ENCODE results near the gene ZFYVE19. TPM values are rescaled to one million over a fixed set of nuclear protein-coding genes. Genes with fewer than 3 reads are reported as not detected.
A peak's percentile ranks its signal among the peaks of the same experiment; 100 is the strongest.

The ZFYVE19 gene
- total RNA-seq, 2 experiments from 2014 or later = 29.4 to 35.6 TPM

DNA sequence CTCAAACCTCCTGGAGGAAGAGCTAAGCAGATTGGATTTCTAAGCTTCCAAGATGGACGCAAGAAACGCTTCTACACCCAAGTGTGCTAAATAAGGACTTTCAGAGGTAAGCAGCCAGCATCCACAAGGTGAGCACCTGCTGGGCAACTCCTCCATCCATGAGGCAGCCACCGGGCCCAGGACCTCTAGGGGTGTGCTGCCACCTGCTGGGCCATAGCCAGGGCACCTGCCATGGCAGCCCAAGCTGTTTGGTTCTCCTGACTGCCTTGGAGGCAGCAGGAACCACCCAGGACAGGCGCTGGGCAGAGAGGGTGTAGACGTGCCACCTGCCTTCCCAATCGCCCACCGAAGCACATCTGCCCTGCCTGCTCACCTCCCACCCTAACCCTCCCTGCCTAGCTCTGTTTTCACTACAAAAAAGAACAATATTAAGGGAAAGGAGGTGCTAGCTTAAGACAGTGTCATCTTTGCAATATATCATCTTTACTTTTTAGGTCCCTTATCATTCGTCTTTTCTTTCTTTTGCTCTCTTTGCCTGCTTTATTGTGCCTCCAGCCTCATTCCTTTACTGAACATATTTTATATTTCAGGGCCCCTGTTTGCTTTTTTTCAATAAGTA lies 24.2 kb upstream of the ZFYVE19 start:
- DNase-seq (peak; percentile 85), ATAC-seq (peak; percentile 98)
- CTCF ChIA-PET = interaction anchor here (0.6 to 8.5 kb wide), 44 partner anchors 9 to 262 kb away, joined by 3 to 107 read pairs (median 4); partner anchors contain the start of genes C15orf62, DNAJC17, GCHFR and RAD51
- POLR2A ChIA-PET = interaction anchor here (0.6 to 1.1 kb wide), 7 partner anchors 13 to 214 kb away, joined by 3 to 4 read pairs (median 3); partner anchors contain the start of gene C15orf62
- Mint-ChIP-seq H3K9me3 (ENCODE audit: insufficient read depth) (no peaks in the 10 kb centered on the region), H3K27me3 (ENCODE audit: low read depth) (no peaks in the 10 kb centered on the region), H3K27ac (no peak overlapping the region), H3K4me1 (ENCODE audit: low read depth) (peaks cover 24% of the 10 kb centered on the region), H3K4me3 (no peak overlapping the region), H3K36me3 (ENCODE audit: low read depth) (peaks cover 9% of the 10 kb centered on the region)

DNA sequence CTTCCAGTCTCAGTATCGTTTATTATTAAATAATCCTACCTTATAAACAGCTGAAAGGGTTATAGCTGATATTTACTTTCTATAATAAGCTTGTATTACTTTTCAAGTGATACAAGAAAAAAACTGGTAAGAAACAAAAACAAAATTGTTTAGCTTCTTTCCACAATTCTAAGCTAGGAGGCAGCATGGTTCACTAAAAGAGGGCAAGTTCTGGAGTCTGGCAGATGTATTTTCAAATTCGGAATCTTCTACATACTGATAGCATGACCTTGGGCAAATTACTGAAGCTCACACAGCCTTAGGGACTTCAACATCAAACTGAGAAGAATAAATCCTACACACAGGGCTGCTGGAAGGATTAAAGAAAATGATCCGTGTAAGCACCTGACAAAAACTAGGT lies 21.7 kb upstream of the ZFYVE19 start:
- ChIA-PET CTCF (interaction anchor here (0.8 to 8.5 kb wide), 8 partner anchors 9 to 109 kb away, joined by 3 to 107 read pairs (median 4); partner anchors contain the start of genes DNAJC17, RAD51, VPS18 and ZFYVE19), POLR2A (interaction anchor here (0.6 to 1.7 kb wide), 5 partner anchors 15 to 90 kb away, joined by 3 to 8 read pairs (median 3); partner anchors contain the start of genes C15orf62, DNAJC17, RAD51 and ZFYVE19)
- H3K4me1 Mint-ChIP-seq (ENCODE audit: low read depth) = peaks cover 30% of the 10 kb centered on the region
- no peaks in the 10 kb centered on the region for H3K9me3 Mint-ChIP-seq (ENCODE audit: insufficient read depth)
- DNase-seq (no peak), ATAC-seq (no peak)
- H3K27ac Mint-ChIP-seq = no peak overlapping the region
- no peak overlapping the region for H3K4me3 Mint-ChIP-seq
- H3K27me3 Mint-ChIP-seq (ENCODE audit: low read depth) = no peaks in the 10 kb centered on the region
- no peaks in the 10 kb centered on the region for H3K36me3 Mint-ChIP-seq (ENCODE audit: low read depth)

DNA sequence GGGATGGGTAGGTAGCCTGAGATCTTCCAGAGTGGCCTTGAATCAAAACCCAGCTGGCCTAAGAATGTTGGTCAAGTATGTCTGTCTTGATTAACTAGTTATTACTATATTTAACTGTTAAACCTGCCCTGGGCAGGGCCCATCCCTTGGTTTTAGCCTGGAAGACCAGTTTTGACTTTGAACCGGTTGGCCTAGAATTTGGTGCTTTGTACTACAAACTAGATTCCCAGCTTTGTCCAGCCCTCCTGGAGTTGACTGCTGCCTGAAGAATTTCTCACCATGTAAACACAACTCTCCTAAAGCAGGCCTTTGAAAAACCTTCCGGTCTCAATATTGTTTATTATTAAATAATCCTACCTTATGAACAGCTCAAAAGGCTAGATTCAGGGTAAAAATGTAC lies 21.1 kb upstream of the ZFYVE19 start:
- Mint-ChIP-seq H3K27ac (no peak overlapping the region), H3K4me3 (no peak overlapping the region), H3K27me3 (ENCODE audit: low read depth) (no peaks in the 10 kb centered on the region), H3K36me3 (ENCODE audit: low read depth) (no peaks in the 10 kb centered on the region), H3K9me3 (ENCODE audit: insufficient read depth) (no peaks in the 10 kb centered on the region), H3K4me1 (ENCODE audit: low read depth) (peaks cover 30% of the 10 kb centered on the region)
- DNase-seq = no peak
- ATAC-seq = no peak
- ChIA-PET CTCF (interaction anchor here (0.8 to 8.5 kb wide), 7 partner anchors 10 to 108 kb away, joined by 3 to 107 read pairs (median 6); partner anchors contain the start of genes DNAJC17, RAD51, VPS18 and ZFYVE19), POLR2A (interaction anchor here (0.6 to 1.7 kb wide), 3 partner anchors 16 to 232 kb away, joined by 3 to 8 read pairs (median 3); partner anchors contain the start of genes C15orf62 and RAD51)

DNA sequence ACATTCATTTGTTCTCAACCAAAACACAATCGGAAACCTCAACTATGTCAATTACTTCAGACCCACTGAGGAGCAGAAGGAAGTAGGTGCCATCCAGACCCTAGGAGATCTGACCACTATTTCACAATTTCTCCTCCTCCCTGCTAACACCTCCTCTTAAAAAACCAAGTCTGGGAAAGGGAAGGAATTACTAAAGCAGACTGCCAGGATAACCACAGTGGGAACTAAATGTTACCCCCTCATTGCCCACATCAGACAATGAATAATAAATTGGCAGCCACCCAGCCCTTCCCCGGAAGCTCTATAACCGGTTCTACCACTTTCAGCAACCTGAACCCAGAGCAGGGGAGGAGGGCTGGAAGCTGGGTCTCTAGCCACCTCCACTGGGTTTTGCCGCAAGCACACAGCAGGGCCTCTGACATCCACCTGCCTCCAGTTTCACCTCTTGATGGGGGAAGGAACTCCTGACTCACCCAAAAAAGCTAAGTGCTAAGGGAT lies 19.5 kb upstream of the ZFYVE19 start:
- Mint-ChIP-seq H3K36me3 (ENCODE audit: low read depth) (peaks cover 4% of the 10 kb centered on the region), H3K4me1 (ENCODE audit: low read depth) (peaks cover 30% of the 10 kb centered on the region), H3K4me3 (no peak overlapping the region), H3K9me3 (ENCODE audit: insufficient read depth) (no peaks in the 10 kb centered on the region), H3K27me3 (ENCODE audit: low read depth) (no peaks in the 10 kb centered on the region), H3K27ac (peak overlapping the region; percentile 68)
- peak; percentile 67 for ATAC-seq
- ChIA-PET POLR2A (interaction anchor here (1.2 to 1.4 kb wide), 3 partner anchors 20 to 93 kb away, joined by 3 to 8 read pairs (median 3); partner anchors contain the start of gene RAD51), CTCF (interaction anchor here (0.9 to 8.5 kb wide), 7 partner anchors 20 to 198 kb away, joined by 4 to 107 read pairs (median 7); partner anchors contain the start of genes DNAJC17, GCHFR, RAD51 and VPS18)
- peak; percentile 68 for DNase-seq

DNA sequence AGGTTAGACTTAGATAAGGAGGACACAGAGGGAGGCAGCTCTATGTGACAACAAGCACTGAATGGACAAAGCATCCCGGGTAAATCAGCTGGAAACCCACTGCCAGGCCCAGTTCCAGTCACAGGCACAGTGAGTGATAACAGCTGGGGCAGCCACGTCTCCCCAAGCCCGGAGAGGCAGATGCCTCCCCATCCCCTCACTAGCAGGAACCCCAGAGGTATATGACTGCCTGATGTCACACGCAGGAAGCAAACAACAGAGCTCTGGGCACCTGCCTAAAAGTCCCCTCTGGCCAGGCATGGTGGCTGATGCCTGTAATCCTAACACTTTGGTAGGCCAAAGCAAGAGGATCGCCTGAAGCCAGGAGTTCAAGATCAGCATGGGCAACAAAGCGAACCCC lies 18.9 kb upstream of the ZFYVE19 start:
- DNase-seq = no peak
- Mint-ChIP-seq H3K27ac (peak overlapping the region; percentile 68), H3K36me3 (ENCODE audit: low read depth) (peaks cover 4% of the 10 kb centered on the region), H3K4me3 (no peak overlapping the region), H3K9me3 (ENCODE audit: insufficient read depth) (no peaks in the 10 kb centered on the region), H3K27me3 (ENCODE audit: low read depth) (no peaks in the 10 kb centered on the region), H3K4me1 (ENCODE audit: low read depth) (peaks cover 28% of the 10 kb centered on the region)
- POLR2A ChIA-PET = interaction anchor here (1.2 to 1.4 kb wide), 3 partner anchors 21 to 93 kb away, joined by 3 to 8 read pairs (median 3); partner anchors contain the start of gene RAD51
- ATAC-seq = peak; percentile 30
- CTCF ChIA-PET = interaction anchor here (0.9 to 8.5 kb wide), 7 partner anchors 19 to 198 kb away, joined by 4 to 107 read pairs (median 7); partner anchors contain the start of genes DNAJC17, GCHFR, RAD51 and VPS18

DNA sequence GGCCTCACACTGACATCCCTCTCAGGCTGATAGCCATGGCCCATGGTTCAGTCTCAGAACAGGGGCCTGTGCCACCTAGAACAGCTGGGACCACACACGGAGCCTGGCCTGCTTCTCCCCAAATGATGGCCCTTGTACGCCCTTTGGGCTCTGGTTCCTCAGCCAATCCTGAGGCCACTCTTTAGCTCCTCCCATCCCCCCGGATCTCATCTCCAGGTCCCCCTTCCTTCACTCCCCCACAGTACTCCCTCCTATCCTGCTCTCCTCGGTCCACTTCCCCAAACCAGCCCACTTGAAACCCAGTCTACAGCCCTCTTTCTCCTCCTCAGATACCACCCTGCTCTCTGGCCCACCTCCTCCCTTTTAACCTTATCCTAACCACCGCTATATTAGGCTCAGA lies 17.8 kb upstream of the ZFYVE19 start:
- Mint-ChIP-seq H3K27me3 (ENCODE audit: low read depth) (no peaks in the 10 kb centered on the region), H3K36me3 (ENCODE audit: low read depth) (peaks cover 6% of the 10 kb centered on the region), H3K4me3 (no peak overlapping the region), H3K4me1 (ENCODE audit: low read depth) (peaks cover 28% of the 10 kb centered on the region), H3K27ac (no peak overlapping the region), H3K9me3 (ENCODE audit: insufficient read depth) (no peaks in the 10 kb centered on the region)
- ATAC-seq (no peak), DNase-seq (no peak)
- ChIA-PET POLR2A (interaction anchor here (0.7 kb wide), 1 partner anchor 24 kb away, joined by 4 read pairs; no protein-coding TSS in a partner anchor), CTCF (interaction anchor here (3.9 to 8.5 kb wide), 2 partner anchors 45 to 69 kb away, joined by 26 to 107 read pairs; no protein-coding TSS in a partner anchor)

DNA sequence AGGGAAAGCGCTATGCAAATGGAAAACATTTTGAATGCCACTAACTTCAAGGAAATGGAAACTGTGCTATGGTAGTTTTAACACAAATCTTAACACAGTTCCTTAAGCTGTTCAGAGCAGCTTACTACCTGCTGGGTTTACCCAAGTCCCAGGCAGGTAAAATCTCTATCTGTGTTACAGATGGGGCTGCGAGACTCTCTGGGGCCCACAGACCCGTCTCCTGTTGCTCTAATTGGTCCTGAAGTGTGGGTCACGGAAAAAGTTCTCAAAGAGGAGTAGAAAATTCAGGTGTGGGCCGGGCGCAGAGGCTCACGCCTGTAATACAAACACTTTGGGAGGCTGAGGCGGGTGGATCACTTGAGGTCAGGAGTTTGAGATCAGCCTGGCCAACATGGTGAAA lies 16.9 kb upstream of the ZFYVE19 start:
- DNase-seq = no peak
- peaks cover 6% of the 10 kb centered on the region for H3K36me3 Mint-ChIP-seq (ENCODE audit: low read depth)

DNA sequence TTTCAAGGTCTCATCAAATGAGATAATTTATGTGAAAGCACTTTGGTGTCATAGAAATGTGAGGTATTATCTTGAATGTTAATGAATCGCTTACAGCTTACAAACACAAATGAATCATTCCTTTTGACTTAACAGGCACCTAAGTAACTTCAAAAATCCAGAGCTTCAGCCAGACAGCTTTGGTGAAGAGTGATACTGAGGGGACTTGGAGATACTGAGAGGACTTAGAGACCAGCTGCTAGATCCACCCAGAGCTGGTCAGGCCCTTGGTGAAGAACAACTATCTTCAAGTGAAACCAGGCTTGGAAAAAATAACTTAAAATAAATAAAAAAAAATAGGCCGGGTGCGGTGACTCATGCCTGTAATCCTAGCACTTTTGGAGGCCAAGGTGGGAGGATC lies 16.2 kb upstream of the ZFYVE19 start:
- Mint-ChIP-seq H3K27me3 (ENCODE audit: low read depth) (no peaks in the 10 kb centered on the region), H3K4me1 (ENCODE audit: low read depth) (peaks cover 28% of the 10 kb centered on the region), H3K9me3 (ENCODE audit: insufficient read depth) (no peaks in the 10 kb centered on the region), H3K4me3 (no peak overlapping the region), H3K27ac (no peak overlapping the region), H3K36me3 (ENCODE audit: low read depth) (peaks cover 6% of the 10 kb centered on the region)
- CTCF ChIA-PET = interaction anchor here (2.6 kb wide), 1 partner anchor 8 kb away, joined by 11 read pairs; no protein-coding TSS in a partner anchor
- no peak for DNase-seq
- ATAC-seq = no peak
- POLR2A ChIA-PET = no interaction called here

More for the DNA sequence above, 16.9 kb upstream of the ZFYVE19 start:
- Mint-ChIP-seq H3K4me3 (no peak overlapping the region), H3K4me1 (ENCODE audit: low read depth) (peaks cover 28% of the 10 kb centered on the region), H3K9me3 (ENCODE audit: insufficient read depth) (no peaks in the 10 kb centered on the region), H3K27ac (no peak overlapping the region), H3K27me3 (ENCODE audit: low read depth) (no peaks in the 10 kb centered on the region)
- ATAC-seq = no peak
- CTCF ChIA-PET = interaction anchor here (3.9 kb wide), 1 partner anchor 68 kb away, joined by 26 read pairs; no protein-coding TSS in a partner anchor
- POLR2A ChIA-PET = no interaction called here

DNA sequence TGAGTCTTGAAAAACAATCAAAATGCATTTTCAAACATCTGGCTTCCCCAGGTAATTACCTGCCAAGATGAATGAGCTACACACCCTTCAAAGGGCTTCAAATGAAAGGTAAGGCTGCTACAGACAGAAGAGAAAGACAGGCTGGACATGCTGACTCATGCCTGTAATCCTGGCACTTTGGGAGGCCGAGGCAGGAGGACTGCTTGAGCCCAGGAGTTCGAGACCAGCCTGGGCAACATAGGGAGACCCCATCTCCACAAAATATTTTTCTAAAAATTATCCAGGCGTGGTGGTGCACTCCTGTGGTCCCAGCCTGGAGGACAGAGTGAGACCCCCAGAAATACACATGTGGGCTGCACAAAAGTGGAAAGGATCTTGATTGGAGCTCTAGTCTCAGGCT lies 14.5 kb upstream of the ZFYVE19 start:
- DNase-seq = no peak
- POLR2A ChIA-PET = no interaction called here
- CTCF ChIA-PET = interaction anchor here (0.9 to 2.6 kb wide), 4 partner anchors 10 to 102 kb away, joined by 3 to 11 read pairs (median 5); partner anchors contain the start of gene VPS18
- peaks cover 15% of the 10 kb centered on the region for H3K4me1 Mint-ChIP-seq (ENCODE audit: low read depth)
- peaks cover 6% of the 10 kb centered on the region for H3K36me3 Mint-ChIP-seq (ENCODE audit: low read depth)
- H3K4me3 Mint-ChIP-seq = no peak overlapping the region
- H3K27me3 Mint-ChIP-seq (ENCODE audit: low read depth) = no peaks in the 10 kb centered on the region
- no peaks in the 10 kb centered on the region for H3K9me3 Mint-ChIP-seq (ENCODE audit: insufficient read depth)
- no peak overlapping the region for H3K27ac Mint-ChIP-seq
- ATAC-seq = no peak

DNA sequence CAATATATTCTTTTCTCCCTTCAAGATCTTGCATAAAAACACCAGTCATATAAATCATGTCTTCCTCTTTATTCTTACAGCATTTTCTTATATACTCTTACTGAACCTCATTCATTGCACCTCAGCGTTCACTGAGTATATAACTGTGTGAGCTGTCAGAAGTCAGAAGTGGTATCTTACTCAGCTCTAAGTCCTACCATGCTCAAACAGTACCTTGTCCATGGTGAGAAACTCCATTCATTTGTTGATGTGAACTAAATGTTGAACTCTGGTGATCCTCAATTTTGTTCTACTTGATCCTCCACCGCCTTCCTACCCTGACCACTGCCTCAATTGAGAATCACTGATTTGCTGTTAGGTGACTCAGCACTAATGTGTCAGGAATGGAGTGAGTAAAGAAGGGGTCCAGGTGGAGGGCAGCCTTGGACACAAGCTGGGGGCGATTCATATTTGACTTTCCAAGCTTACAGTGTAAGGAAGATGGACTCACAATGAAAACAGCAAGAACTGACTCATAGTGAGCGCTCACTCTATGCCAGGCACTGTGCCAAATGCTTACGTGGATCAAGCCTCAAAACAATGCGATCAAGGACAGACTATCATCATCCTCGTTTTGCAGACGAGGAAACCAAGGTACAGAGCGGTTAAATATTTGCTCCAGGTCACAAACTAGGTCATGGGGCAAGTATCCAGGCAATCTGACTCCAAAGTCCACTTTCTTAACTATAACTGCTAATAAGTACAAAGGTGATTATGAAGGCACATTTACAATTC lies 13.5 kb upstream of the ZFYVE19 start:
- Mint-ChIP-seq H3K27me3 (ENCODE audit: low read depth) (no peaks in the 10 kb centered on the region), H3K36me3 (ENCODE audit: low read depth) (peaks cover 10% of the 10 kb centered on the region), H3K27ac (no peak overlapping the region), H3K9me3 (ENCODE audit: insufficient read depth) (no peaks in the 10 kb centered on the region), H3K4me1 (ENCODE audit: low read depth) (peaks cover 6% of the 10 kb centered on the region), H3K4me3 (no peak overlapping the region)
- DNase-seq (no peak), ATAC-seq (no peak)
- ChIA-PET CTCF (interaction anchor here (0.6 to 2.6 kb wide), 4 partner anchors 11 to 101 kb away, joined by 3 to 11 read pairs (median 5); partner anchors contain the start of gene VPS18), POLR2A (no interaction called here)

DNA sequence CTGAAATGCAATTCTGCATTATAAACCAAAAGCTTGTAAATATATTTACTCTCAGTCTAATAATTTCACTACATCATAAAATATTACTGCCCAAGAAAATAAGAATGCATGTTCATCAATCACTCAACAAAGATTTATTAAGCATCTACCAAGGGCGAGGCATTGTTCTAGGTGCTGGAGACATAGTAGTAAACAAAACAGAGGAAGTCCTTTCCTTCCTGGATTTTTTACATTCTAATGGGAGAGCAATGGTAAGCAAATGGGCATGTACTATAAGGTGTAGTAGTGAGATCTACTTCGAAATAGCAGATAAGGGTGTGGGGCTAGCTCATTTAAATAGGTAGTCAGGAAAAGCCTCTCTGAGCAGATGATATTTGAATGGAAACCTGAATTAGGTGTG lies 10.8 kb upstream of the ZFYVE19 start:
- H3K9me3 Mint-ChIP-seq (ENCODE audit: insufficient read depth) = no peaks in the 10 kb centered on the region
- ChIA-PET POLR2A (interaction anchor here (1.0 kb wide), 1 partner anchor 10 kb away, joined by 3 read pairs; no protein-coding TSS in a partner anchor), CTCF (interaction anchor here (3.4 kb wide), 1 partner anchor 14 kb away, joined by 16 read pairs; no protein-coding TSS in a partner anchor)
- DNase-seq = no peak
- H3K36me3 Mint-ChIP-seq (ENCODE audit: low read depth) = peaks cover 17% of the 10 kb centered on the region
- H3K27ac Mint-ChIP-seq = no peak overlapping the region
- no peak overlapping the region for H3K4me3 Mint-ChIP-seq
- ATAC-seq = no peak
- no peaks in the 10 kb centered on the region for H3K4me1 Mint-ChIP-seq (ENCODE audit: low read depth)
- no peaks in the 10 kb centered on the region for H3K27me3 Mint-ChIP-seq (ENCODE audit: low read depth)

All from activated CD8-positive, alpha-beta T cell treated with anti-CD3 and anti-CD28 coated beads, Interleukin-2, amount 10 ng/mL, durations not matched to agents 7 days and 5 days (primary cell).